ENCODE data around the gene HNF1A.

Gene HNF1A

DNA sequence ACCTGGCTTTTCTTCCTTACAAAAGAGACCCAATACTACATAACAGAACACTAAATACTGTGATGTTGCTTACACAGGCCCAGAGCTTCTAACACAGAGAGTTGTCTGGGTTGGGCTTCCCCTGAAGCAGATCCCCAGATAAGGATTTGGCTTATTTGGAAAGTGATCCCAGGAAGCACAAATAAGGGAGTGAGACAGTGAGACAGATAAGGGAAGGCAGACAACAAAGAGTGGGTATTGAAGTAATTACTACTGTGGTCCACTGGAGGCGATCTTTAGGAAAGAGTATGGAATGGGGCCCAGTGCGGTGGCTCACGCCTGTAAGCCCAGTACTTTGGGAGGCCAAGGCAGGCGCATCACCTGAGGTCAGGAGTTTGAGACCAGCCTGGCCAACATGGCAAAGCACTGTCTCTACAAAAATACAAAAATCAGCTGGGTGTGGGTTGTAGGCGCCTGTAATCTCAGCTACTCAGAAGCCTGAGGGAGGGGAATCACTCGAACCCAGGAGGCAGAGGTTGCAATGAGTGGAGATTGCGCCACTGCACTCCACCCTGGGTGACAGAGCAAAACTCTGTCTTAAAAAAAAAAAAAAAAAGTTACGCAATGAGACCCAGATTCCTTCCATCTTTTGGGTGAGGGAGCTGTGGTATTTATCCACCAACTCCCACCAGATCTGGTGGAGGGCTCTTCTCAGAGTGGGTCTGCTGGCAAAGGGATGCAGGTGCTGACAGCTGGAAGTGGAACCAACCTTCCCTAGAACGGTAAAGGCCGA is 48.1 kb downstream of the HNF1A start:
- Histone ChIP-seq H3K27ac (replicated peaks) (no peak overlapping the region), H3K27me3 (ENCODE audit: insufficient read depth, poor library complexity, severe bottlenecking) (no peaks in the 10 kb centered on the region), H3K4me3 (replicated peaks; ENCODE audit: insufficient read depth, low read length) (no peak overlapping the region)
- no peak for TF ChIP-seq POLR2AphosphoS5 (IDR thresholded peaks at IDR 0.05; ENCODE audit: low read depth)
- DNase-seq (ENCODE audit: low read depth in 1 of 2, low spot score in 1 of 2): peak in 1 of 2 experiments; percentile 60

DNA sequence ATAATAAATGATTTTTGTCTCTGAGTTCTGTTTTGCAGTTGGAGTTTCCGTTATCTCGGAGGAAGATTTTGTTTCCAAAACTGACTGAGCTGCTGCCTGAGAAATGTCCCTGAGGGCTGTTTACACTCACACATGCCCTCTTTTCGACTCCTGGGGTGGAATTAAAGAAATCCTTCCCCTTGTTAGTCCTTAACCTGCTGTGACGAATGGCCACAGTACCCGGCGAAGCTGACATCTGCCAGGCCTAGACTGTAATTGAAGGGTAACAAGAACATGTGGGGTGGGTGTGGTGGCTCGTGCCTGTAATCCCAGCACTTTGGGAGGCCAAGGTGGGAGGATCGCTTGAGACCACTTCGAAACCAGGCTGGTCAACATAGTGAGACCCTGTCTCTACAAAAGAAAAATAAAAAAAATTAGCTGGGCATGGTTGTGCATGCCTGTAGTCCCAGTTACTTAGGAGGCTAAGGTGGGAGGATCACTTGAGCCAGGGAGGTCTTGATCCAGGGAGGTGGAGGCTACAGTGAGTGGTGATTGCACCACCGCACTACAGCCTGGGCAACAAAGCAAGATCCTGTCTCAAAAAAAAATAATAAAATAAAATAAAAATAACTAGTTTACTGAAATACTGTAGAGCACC is 52.4 kb downstream of the HNF1A start:
- H3K27me3 ChIP-seq (ENCODE audit: insufficient read depth, poor library complexity, severe bottlenecking): no peaks in the 10 kb centered on the region
- TF ChIP-seq CTCF (IDR thresholded peaks at IDR 0.05; ENCODE audit: insufficient read depth, low read length): no peak
- TF ChIP-seq POLR2AphosphoS5 (IDR thresholded peaks at IDR 0.05; ENCODE audit: low read depth): no peak
- H3K4me3 ChIP-seq (replicated peaks; ENCODE audit: insufficient read depth, low read length): no peak overlapping the region
- H3K27ac ChIP-seq (replicated peaks): no peak overlapping the region
- no peak for DNase-seq (ENCODE audit: low read depth in 1 of 2, low spot score in 1 of 2)

GRCh38 chr12:121033625-121034349 is 55.4 kb downstream of the HNF1A start:
- TF ChIP-seq CTCF (IDR thresholded peaks at IDR 0.05; ENCODE audit: insufficient read depth, low read length) (no peak), SPI1 (IDR thresholded peaks at IDR 0.05; ENCODE audit: borderline replicate concordance, low read depth) (no peak), POLR2AphosphoS5 (IDR thresholded peaks at IDR 0.05; ENCODE audit: low read depth) (no peak), REST (IDR thresholded peaks at IDR 0.05; ENCODE audit: insufficient replicate concordance, low read depth) (no peak), GABPA (IDR thresholded peaks at IDR 0.05; ENCODE audit: low read depth) (no peak)
- H3K27ac ChIP-seq (replicated peaks): no peak overlapping the region

DNA sequence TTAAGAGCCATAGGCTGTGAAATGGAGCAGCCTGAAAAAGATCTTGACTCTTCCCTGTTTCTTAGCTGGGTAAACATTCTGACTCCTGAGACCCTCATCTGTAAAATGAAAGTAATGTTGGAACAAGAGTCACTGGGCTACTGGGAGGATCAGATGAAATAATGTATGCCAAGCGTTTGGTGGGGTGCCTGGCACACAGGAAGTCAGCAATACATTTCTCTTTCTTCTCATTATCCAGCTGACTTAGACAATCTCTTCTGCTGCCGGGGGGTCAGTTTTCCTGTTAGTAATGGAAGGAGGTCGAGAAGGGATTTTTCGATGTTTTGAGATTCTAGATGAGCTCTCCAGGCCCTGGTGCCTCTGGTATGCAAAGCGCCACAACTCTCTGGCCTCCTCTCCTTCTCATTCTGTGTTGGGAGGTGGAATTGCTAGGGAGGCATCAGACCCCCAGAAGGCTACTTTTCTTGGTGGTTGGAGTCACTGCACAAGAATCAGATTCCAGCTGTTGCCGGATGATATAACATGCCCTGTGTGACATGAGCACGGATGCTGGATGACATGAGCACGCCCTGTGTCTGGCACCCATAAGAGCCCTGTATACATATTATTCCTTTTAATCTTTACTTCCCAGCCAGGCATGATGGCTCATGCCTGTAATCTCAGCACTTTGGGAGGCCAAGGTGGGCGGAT is 56.4 kb downstream of the HNF1A start:
- Histone ChIP-seq H3K27me3 (ENCODE audit: insufficient read depth, poor library complexity, severe bottlenecking) (no peaks in the 10 kb centered on the region), H3K4me3 (replicated peaks; ENCODE audit: insufficient read depth, low read length) (no peak overlapping the region), H3K27ac (replicated peaks) (no peak overlapping the region)
- no peak for TF ChIP-seq REST (IDR thresholded peaks at IDR 0.05; ENCODE audit: insufficient replicate concordance, low read depth)
- no peak for TF ChIP-seq POLR2AphosphoS5 (IDR thresholded peaks at IDR 0.05; ENCODE audit: low read depth)
- TF ChIP-seq CTCF (IDR thresholded peaks at IDR 0.05; ENCODE audit: insufficient read depth, low read length): no peak
- TF ChIP-seq GABPA (IDR thresholded peaks at IDR 0.05; ENCODE audit: low read depth): no peak
- no peak for TF ChIP-seq SPI1 (IDR thresholded peaks at IDR 0.05; ENCODE audit: borderline replicate concordance, low read depth)
- DNase-seq (ENCODE audit: low read depth in 1 of 2, low spot score in 1 of 2): no peak

More at GRCh38 chr12:121033625-121034349, 55.4 kb downstream of the HNF1A start:
- DNase-seq (ENCODE audit: low read depth in 1 of 2, low spot score in 1 of 2): no peak
- Histone ChIP-seq H3K4me3 (replicated peaks; ENCODE audit: insufficient read depth, low read length) (no peak overlapping the region), H3K27me3 (ENCODE audit: insufficient read depth, poor library complexity, severe bottlenecking) (no peaks in the 10 kb centered on the region)

Data from HL-60 (cell line).